Measurements from ENCODE around the gene ATXN7L2.
"Not testable (repeated sequence)": the region's sequence is repeated elsewhere in the genome, so short reads cannot be mapped to it uniquely, and the experiment has no call there.

The ATXN7L2 gene

GRCh38 chr1:109483672-109484518 is at the start of gene ATXN7L2:
Gene ATXN7L2, plus strand, starts transcription at chr1:109483905. Its CDS starts 49 bp downstream, at chr1:109483954.
- DNase-seq (ENCODE audit: low read depth) = peak; percentile 85

GRCh38 chr1:109434484-109434883 is 49.2 kb upstream of the ATXN7L2 start:
- DNase-seq (ENCODE audit: low read depth) = no peak

- DNase-seq (ENCODE audit: low read depth) = peak; percentile 97
Measured at GRCh38 chr1:109438798-109439297, 44.9 kb upstream of the ATXN7L2 start.

GRCh38 chr1:109441069-109441468 is 42.6 kb upstream of the ATXN7L2 start:
- DNase-seq (ENCODE audit: low read depth) = peak; percentile 58

- no peak for DNase-seq (ENCODE audit: low read depth)
Measured at GRCh38 chr1:109443476-109443875, 40.2 kb upstream of the ATXN7L2 start.

GRCh38 chr1:109444346-109444745 is 39.4 kb upstream of the ATXN7L2 start:
- no peak for DNase-seq (ENCODE audit: low read depth)

- DNase-seq (ENCODE audit: low read depth) = not testable (repeated sequence)
Measured at GRCh38 chr1:109445949-109446695, 37.6 kb upstream of the ATXN7L2 start.

- no peak for DNase-seq (ENCODE audit: low read depth)
Measured at GRCh38 chr1:109447524-109447923, 36.2 kb upstream of the ATXN7L2 start.

- no peak for DNase-seq (ENCODE audit: low read depth)
Measured at GRCh38 chr1:109454497-109455133, 29.1 kb upstream of the ATXN7L2 start.

GRCh38 chr1:109457819-109458218 is 25.9 kb upstream of the ATXN7L2 start:
- no peak for DNase-seq (ENCODE audit: low read depth)

GRCh38 chr1:109466125-109466451 is 17.6 kb upstream of the ATXN7L2 start:
- DNase-seq (ENCODE audit: low read depth) = no peak

GRCh38 chr1:109466452-109467300 is 17.0 kb upstream of the ATXN7L2 start, which contains the start of gene SYPL2:
Gene SYPL2, plus strand, starts transcription at chr1:109466546. Its CDS starts 298 bp downstream, at chr1:109466844.
- DNase-seq (ENCODE audit: low read depth) = peak; percentile 8

- DNase-seq (ENCODE audit: low read depth) = no peak
Measured at GRCh38 chr1:109467301-109467777, 16.4 kb upstream of the ATXN7L2 start.

- no peak for DNase-seq (ENCODE audit: low read depth)
Measured at GRCh38 chr1:109468061-109468460, 15.6 kb upstream of the ATXN7L2 start.

GRCh38 chr1:109468903-109469302 is 14.8 kb upstream of the ATXN7L2 start:
- no peak for DNase-seq (ENCODE audit: low read depth)

GRCh38 chr1:109470245-109470644 is 13.5 kb upstream of the ATXN7L2 start:
- no peak for DNase-seq (ENCODE audit: low read depth)

- DNase-seq (ENCODE audit: low read depth) = no peak
Measured at GRCh38 chr1:109472779-109473178, 10.9 kb upstream of the ATXN7L2 start.

- not testable (repeated sequence) for DNase-seq (ENCODE audit: low read depth)
Measured at GRCh38 chr1:109473284-109474057, 10.2 kb upstream of the ATXN7L2 start.

- DNase-seq (ENCODE audit: low read depth) = no peak
Measured at GRCh38 chr1:109474697-109475096, 9.0 kb upstream of the ATXN7L2 start.

GRCh38 chr1:109475261-109475660 is 8.4 kb upstream of the ATXN7L2 start:
- no peak for DNase-seq (ENCODE audit: low read depth)

- DNase-seq (ENCODE audit: low read depth) = no peak
Measured at GRCh38 chr1:109476825-109477224, 6.9 kb upstream of the ATXN7L2 start.
